Left renal pelvis (tissue), 4 donors: ENCODE results near the gene MLLT3. TPM values are rescaled to one million over a fixed set of nuclear protein-coding genes. Genes with fewer than 3 reads are reported as not detected.

ENCODE experiments used
- DNase-seq, 4 donors: peaks; one replicate each; pipeline ENCODE4 v3.0.0-alpha.2; 2013; ENCODE audit warnings: low read depth in 4 of 4, low spot score in 3 of 4
- polyA plus RNA-seq, 4 donors: library from polyadenylated mRNA; unstranded; fragments of 120-200 nt; gene quantifications; one replicate each; pipeline ENCODE4 v1.2.1, GENCODE V29; 2013; ENCODE audit not compliant: insufficient read length in 4 of 4

The MLLT3 gene
- polyA plus RNA-seq, 4 donors: 27.1 to 52.9 (median 38.8) TPM

- no peak for DNase-seq
Measured at GRCh38 chr9:20316372-20316771, 305.9 kb downstream of the MLLT3 start.

- DNase-seq: no peak
Measured at GRCh38 chr9:20315677-20316076, 306.6 kb downstream of the MLLT3 start.

GRCh38 chr9:20314981-20315380 is 307.3 kb downstream of the MLLT3 start:
- no peak for DNase-seq

GRCh38 chr9:20313415-20313814 is 308.9 kb downstream of the MLLT3 start:
- DNase-seq: no peak

- no peak for DNase-seq
Measured at GRCh38 chr9:20312732-20313131, 309.6 kb downstream of the MLLT3 start.

- no peak for DNase-seq
Measured at GRCh38 chr9:20310024-20310423, 312.3 kb downstream of the MLLT3 start.

- DNase-seq: no peak
Measured at GRCh38 chr9:20309124-20309523, 313.2 kb downstream of the MLLT3 start.

GRCh38 chr9:20307621-20308020 is 314.7 kb downstream of the MLLT3 start:
- no peak for DNase-seq

GRCh38 chr9:20305452-20305851 is 316.8 kb downstream of the MLLT3 start:
- no peak for DNase-seq

- DNase-seq: no peak
Measured at GRCh38 chr9:20303996-20304395, 318.3 kb downstream of the MLLT3 start.

- DNase-seq: no peak
Measured at GRCh38 chr9:20303066-20303465, 319.2 kb downstream of the MLLT3 start.

- DNase-seq: no peak
Measured at GRCh38 chr9:20302197-20302596, 320.1 kb downstream of the MLLT3 start.

GRCh38 chr9:20300430-20301115 is 321.7 kb downstream of the MLLT3 start:
- no peak for DNase-seq

GRCh38 chr9:20297646-20298084 is 324.6 kb downstream of the MLLT3 start:
- DNase-seq: no peak

GRCh38 chr9:20295555-20295954 is 326.7 kb downstream of the MLLT3 start:
- no peak for DNase-seq

- no peak for DNase-seq
Measured at GRCh38 chr9:20294046-20294750, 328.1 kb downstream of the MLLT3 start.

- no peak for DNase-seq
Measured at GRCh38 chr9:20292002-20292401, 330.3 kb downstream of the MLLT3 start.

Other genes with a start within 250 kb of the MLLT3 start
- 10 to 100 TPM; 19.1 to 31.6 (median 29.3) TPM for gene FOCAD, start 61.8 kb upstream of the MLLT3 start, polyA plus RNA-seq